ENCODE results near the gene UQCC2. TPM values are rescaled to one million over a fixed set of nuclear protein-coding genes. Genes with fewer than 3 reads are reported as not detected.

The UQCC2 gene
- total RNA-seq, 1 donor from 2014 or later: 98.8 TPM

GRCh38 chr6:33756211-33756954, 44.9 kb upstream of the UQCC2 start:
- Mint-ChIP-seq H3K27ac (no peak overlapping the region), H3K36me3 (no peaks in the 10 kb centered on the region), H3K4me1 (ENCODE audit: unreplicated experiment) (peaks cover 10% of the 10 kb centered on the region), H3K9me3 (no peaks in the 10 kb centered on the region), H3K4me3 (no peak overlapping the region), H3K27me3 (no peaks in the 10 kb centered on the region)
- no peak for DNase-seq (ENCODE audit: extremely low spot score, unreplicated experiment)
- TF ChIP-seq CTCF (conservative IDR thresholded peaks at IDR 0.05): no peak

GRCh38 chr6:33755070-33755869, 43.8 kb upstream of the UQCC2 start:
- H3K36me3 Mint-ChIP-seq: no peaks in the 10 kb centered on the region
- DNase-seq (ENCODE audit: extremely low spot score, unreplicated experiment): no peak
- no peaks in the 10 kb centered on the region for H3K9me3 Mint-ChIP-seq
- no peak overlapping the region for H3K27ac Mint-ChIP-seq
- peaks cover 11% of the 10 kb centered on the region for H3K4me1 Mint-ChIP-seq (ENCODE audit: unreplicated experiment)
- no peak for TF ChIP-seq CTCF (conservative IDR thresholded peaks at IDR 0.05)
- no peaks in the 10 kb centered on the region for H3K27me3 Mint-ChIP-seq
- H3K4me3 Mint-ChIP-seq: no peak overlapping the region

- Mint-ChIP-seq H3K4me3 (no peak overlapping the region), H3K36me3 (no peaks in the 10 kb centered on the region), H3K27me3 (no peaks in the 10 kb centered on the region), H3K9me3 (no peaks in the 10 kb centered on the region), H3K4me1 (ENCODE audit: unreplicated experiment) (peaks cover 19% of the 10 kb centered on the region), H3K27ac (no peak overlapping the region)
- TF ChIP-seq CTCF (conservative IDR thresholded peaks at IDR 0.05): no peak
- DNase-seq (ENCODE audit: extremely low spot score, unreplicated experiment): no peak
Measured at GRCh38 chr6:33754222-33754621, 42.7 kb upstream of the UQCC2 start.

- no peak overlapping the region for H3K27ac Mint-ChIP-seq
- DNase-seq (ENCODE audit: extremely low spot score, unreplicated experiment): no peak
- H3K36me3 Mint-ChIP-seq: no peaks in the 10 kb centered on the region
- no peaks in the 10 kb centered on the region for H3K27me3 Mint-ChIP-seq
- peaks cover 25% of the 10 kb centered on the region for H3K4me1 Mint-ChIP-seq (ENCODE audit: unreplicated experiment)
- no peak overlapping the region for H3K4me3 Mint-ChIP-seq
- TF ChIP-seq CTCF (conservative IDR thresholded peaks at IDR 0.05): no peak
- no peaks in the 10 kb centered on the region for H3K9me3 Mint-ChIP-seq
Measured at GRCh38 chr6:33752646-33753015, 41.1 kb upstream of the UQCC2 start.

- no peak for TF ChIP-seq CTCF (conservative IDR thresholded peaks at IDR 0.05)
- no peak overlapping the region for H3K4me3 Mint-ChIP-seq
- no peak for DNase-seq (ENCODE audit: extremely low spot score, unreplicated experiment)
- H3K27ac Mint-ChIP-seq: no peak overlapping the region
- H3K9me3 Mint-ChIP-seq: no peaks in the 10 kb centered on the region
- H3K27me3 Mint-ChIP-seq: peaks cover 3% of the 10 kb centered on the region
- H3K36me3 Mint-ChIP-seq: no peaks in the 10 kb centered on the region
- H3K4me1 Mint-ChIP-seq (ENCODE audit: unreplicated experiment): peaks cover 31% of the 10 kb centered on the region
Measured at GRCh38 chr6:33751771-33752645, 40.5 kb upstream of the UQCC2 start.
